Activated CD4-positive, alpha-beta T cell treated with anti-CD3 and anti-CD28 coated beads, Interleukin-2, amount 10 ng/mL, durations not matched to agents 7 days and 5 days (primary cell): Measurements from ENCODE around the gene PAK2. TPM values are rescaled to one million over a fixed set of nuclear protein-coding genes. Genes with fewer than 3 reads are reported as not detected.
"Not testable (repeated sequence)": the region's sequence is repeated elsewhere in the genome, so short reads cannot be mapped to it uniquely, and the experiment has no call there.

ENCODE experiments used
- CTCF ChIA-PET: fragments of 350-600 bp; sonication (Branson Sonifier 250); formaldehyde crosslinking; loops from one replicate; lab custom pipeline; 2021; ENCODE audit warnings: antibody characterized with exemption; lab: Charles Lee
- POLR2A ChIA-PET: fragments of 350-600 bp; sonication (Branson Sonifier 250); formaldehyde crosslinking; loops from one replicate; lab custom pipeline; 2021; ENCODE audit warnings: antibody characterized with exemption; lab: Charles Lee
- DNase-seq: peaks from one replicate; pipeline ENCODE4 v3.0.0-alpha.2; 2020
- H3K27ac Mint-ChIP-seq: one replicate; pipeline ENCODE4 v1.8.0; 2021; ENCODE audit warnings: mild to moderate bottlenecking, moderate library complexity, mixed read lengths
- H3K27me3 Mint-ChIP-seq: one replicate; pipeline ENCODE4 v1.8.0; 2021; ENCODE audit warnings: mixed read lengths
- H3K36me3 Mint-ChIP-seq: one replicate; pipeline ENCODE4 v1.8.0; 2021; ENCODE audit warnings: low read depth, mixed read lengths
- H3K4me1 Mint-ChIP-seq: one replicate; pipeline ENCODE4 v1.8.0; 2021; ENCODE audit warnings: mixed read lengths
- H3K4me3 Mint-ChIP-seq: one replicate; pipeline ENCODE4 v1.8.0; 2021; ENCODE audit warnings: mild to moderate bottlenecking, moderate library complexity, mixed read lengths
- H3K9me3 Mint-ChIP-seq: one replicate; pipeline ENCODE4 v1.8.0; 2021; ENCODE audit warnings: mixed read lengths
- total RNA-seq, 2 experiments: library from RNA; stranded (reverse); gene quantifications; one replicate each; pipeline ENCODE4 v1.2.3, GENCODE V29; 2021

PAK2 gene
- total RNA-seq, 2 experiments from 2014 or later: 88.6 to 98.5 TPM

DNA sequence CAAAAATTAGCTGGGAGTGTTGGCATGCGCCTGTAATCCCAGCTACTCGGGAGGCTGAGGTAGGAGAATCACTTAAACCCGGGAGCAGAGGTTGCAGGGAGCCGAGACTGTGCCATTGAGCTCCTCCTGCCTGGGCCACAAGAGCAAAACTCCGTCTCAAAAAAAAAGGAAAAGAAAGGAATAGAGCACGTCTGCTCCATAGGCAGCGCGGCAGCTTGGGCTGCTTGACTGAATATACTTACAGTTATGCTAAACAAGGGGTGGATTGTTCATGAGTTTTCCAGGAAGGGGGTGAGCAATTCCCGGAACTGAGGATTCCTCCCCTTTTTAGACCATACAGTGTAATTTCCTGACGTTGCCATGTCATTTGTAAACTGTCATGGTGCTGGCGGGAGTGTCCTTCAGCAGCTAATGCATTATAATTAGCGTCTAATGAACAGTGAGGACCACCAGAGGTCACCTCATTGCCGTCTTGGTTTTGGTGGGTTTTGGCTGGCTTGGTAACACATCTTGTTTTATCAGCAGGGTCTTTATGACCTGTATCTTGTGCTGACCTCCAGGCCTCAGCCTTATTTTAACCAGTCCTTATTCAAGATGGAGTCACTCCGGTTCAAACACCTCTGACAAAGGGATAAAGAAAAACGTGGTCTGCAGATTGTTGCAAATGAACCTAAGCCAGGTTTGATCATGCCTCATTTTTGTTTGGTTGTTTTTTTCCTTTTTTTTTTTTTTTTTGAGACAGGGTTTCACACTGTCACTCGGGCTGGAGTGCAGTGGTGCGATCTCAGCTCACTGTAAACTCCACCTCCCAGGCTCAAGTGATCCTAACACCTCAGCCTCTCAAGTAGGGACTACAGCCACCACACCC lies 103.1 kb downstream of the PAK2 start:
- no peaks in the 10 kb centered on the region for H3K9me3 Mint-ChIP-seq
- DNase-seq: no peak
- H3K36me3 Mint-ChIP-seq: no peaks in the 10 kb centered on the region
- no peaks in the 10 kb centered on the region for H3K27me3 Mint-ChIP-seq
- H3K27ac Mint-ChIP-seq: no peak overlapping the region
- CTCF ChIA-PET: interaction anchor here (0.9 kb wide), 1 partner anchor 97 kb away, joined by 3 read pairs; no protein-coding TSS in a partner anchor
- POLR2A ChIA-PET: no interaction called here
- H3K4me3 Mint-ChIP-seq: no peak overlapping the region
- peaks cover 5% of the 10 kb centered on the region for H3K4me1 Mint-ChIP-seq

DNA sequence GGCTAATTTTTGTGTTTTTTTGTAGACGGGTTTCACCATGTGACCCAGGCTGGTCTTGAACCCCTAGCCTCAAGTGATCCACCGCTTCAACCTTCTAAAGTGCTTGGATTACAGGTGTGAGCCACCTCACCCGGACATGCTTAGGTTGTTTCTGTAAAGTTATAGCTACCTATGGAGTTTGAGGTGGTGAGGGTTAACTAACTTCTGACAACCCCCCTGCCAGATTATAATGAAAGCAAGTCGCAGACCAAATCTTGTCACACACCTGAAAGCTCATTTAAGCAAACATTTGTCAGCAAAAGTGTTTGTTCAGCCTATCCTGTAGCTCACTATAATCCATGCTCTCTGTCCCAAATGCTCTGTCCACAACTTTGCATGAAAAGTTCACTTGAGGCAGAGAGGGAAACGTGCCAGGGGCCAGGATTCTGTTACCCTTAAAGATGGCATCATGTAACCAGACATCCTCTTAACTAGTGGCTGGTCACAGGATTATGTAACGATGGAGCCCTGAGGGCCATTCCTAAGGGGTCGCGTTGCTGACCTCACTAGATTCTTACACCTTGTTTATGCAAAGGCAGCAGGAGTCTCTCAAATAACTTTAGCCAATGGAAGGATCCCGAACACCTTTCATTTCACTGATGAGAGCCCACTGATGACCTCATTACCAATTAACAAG lies 103.9 kb downstream of the PAK2 start:
- POLR2A ChIA-PET: no interaction called here
- H3K4me3 Mint-ChIP-seq: no peak overlapping the region
- no peak for DNase-seq
- CTCF ChIA-PET: no interaction called here
- H3K36me3 Mint-ChIP-seq: no peaks in the 10 kb centered on the region
- no peak overlapping the region for H3K27ac Mint-ChIP-seq
- H3K27me3 Mint-ChIP-seq: no peaks in the 10 kb centered on the region
- H3K4me1 Mint-ChIP-seq: peaks cover 5% of the 10 kb centered on the region
- no peaks in the 10 kb centered on the region for H3K9me3 Mint-ChIP-seq

DNA sequence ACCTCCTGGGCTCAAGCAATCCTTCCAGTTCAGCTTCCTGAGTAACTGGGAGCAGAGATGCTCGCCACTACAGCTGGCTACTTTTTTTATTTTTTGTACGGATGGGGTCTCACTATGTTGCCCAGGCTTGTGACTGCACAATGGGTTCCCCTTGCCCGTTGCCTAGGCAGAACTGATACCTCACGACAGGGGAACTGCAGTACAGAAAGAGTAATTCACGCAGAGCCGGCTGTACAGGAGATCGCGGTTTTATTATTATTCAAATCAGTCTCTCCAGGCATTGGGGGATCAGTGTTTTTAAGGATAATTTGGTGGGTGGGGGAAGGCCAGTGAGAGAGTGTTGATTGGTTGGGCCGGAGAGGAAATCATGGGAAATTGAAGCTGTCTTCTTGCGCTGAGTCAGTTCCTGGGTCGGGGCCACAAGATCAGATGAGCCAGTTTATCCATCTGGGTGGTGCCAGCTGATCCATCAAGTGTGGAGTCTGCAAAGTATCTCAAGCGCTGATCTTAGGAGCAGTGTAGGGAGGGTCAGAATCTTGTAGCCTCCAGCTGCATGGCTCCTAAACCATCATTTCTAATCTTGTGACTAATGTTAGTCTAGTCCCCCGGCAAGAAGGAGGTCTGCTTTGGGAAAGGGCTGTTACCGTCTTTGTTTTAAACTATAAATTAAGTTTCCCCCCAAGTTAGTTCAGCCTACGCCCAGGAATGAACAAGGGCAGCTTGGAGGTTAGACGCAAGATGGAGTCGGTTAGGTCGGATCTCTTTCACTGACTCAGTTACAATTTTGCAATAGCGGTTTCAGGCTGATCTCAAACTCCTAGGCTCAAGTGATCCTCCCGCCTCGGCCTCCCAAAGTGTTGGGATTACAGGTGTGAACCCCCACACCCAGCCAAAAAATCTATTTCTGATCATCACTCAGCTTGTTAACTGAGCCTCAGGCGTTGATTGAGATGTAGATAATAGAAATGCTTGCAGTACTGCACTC lies 104.9 kb downstream of the PAK2 start:
- POLR2A ChIA-PET: interaction anchor here (0.6 kb wide), 1 partner anchor 520 kb away, joined by 3 read pairs; no protein-coding TSS in a partner anchor
- H3K27ac Mint-ChIP-seq, DNase-seq, H3K27me3 Mint-ChIP-seq, H3K9me3 Mint-ChIP-seq, H3K4me1 Mint-ChIP-seq, H3K36me3 Mint-ChIP-seq, H3K4me3 Mint-ChIP-seq: not testable (repeated sequence)
- CTCF ChIA-PET: interaction anchor here (0.7 kb wide), 1 partner anchor 125 kb away, joined by 3 read pairs; no protein-coding TSS in a partner anchor

DNA sequence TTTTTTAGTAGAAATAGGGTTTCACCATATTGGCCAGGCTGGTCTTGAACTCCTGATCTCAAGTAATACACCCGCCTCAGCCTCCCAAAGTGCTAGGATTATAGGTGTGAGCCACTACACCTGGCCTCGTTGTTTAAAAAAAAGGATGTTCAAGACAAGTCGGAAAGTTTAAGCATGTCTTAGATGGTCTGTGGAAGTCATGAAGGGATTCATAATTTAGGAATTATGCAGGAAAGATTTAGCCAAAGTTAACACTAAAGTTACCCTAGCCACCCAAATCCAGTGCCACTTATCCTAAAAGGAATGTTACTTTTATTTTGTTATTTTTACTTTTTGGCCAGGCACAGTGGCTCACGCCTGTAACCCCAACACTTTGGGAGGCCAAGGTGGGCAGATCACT lies 108.7 kb downstream of the PAK2 start:
- H3K36me3 Mint-ChIP-seq, H3K27ac Mint-ChIP-seq, H3K4me1 Mint-ChIP-seq, H3K4me3 Mint-ChIP-seq, H3K9me3 Mint-ChIP-seq, DNase-seq, CTCF ChIA-PET, POLR2A ChIA-PET, H3K27me3 Mint-ChIP-seq: not testable (repeated sequence)

DNA sequence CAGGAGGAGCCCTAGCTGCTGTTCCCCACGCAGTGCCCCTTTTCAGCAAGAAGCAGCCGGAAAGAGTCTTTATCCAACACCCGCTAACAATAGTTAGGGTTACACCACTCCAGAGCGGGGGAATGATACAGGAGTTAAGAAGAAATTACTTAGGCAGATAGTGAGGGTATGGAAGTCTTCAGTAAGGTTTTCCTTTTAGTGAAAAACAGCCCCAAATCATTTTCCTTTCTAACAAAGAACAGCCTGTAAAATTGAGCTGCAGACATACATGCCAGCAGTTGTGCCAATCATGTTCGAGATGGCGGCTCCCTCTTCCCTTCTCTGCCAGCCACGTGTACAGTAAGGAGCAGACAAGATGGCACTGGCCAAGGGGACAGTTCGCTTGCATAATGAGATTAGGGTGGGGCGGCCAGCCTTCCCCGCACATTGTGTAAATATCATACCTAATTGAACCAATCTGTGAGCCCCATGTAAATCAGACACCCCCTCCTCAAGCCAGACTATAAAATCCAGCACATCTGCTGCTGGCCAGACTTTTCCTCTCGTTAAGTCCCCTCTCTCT lies 109.6 kb downstream of the PAK2 start:
- Mint-ChIP-seq H3K4me1 (peaks cover 3% of the 10 kb centered on the region), H3K27me3 (peaks cover 2% of the 10 kb centered on the region), H3K27ac (no peak overlapping the region), H3K9me3 (peaks cover 3% of the 10 kb centered on the region), H3K4me3 (no peak overlapping the region), H3K36me3 (no peaks in the 10 kb centered on the region)
- POLR2A ChIA-PET: no interaction called here
- CTCF ChIA-PET: interaction anchor here (1.2 kb wide), 1 partner anchor 12 kb away, joined by 5 read pairs; no protein-coding TSS in a partner anchor
- no peak for DNase-seq

DNA sequence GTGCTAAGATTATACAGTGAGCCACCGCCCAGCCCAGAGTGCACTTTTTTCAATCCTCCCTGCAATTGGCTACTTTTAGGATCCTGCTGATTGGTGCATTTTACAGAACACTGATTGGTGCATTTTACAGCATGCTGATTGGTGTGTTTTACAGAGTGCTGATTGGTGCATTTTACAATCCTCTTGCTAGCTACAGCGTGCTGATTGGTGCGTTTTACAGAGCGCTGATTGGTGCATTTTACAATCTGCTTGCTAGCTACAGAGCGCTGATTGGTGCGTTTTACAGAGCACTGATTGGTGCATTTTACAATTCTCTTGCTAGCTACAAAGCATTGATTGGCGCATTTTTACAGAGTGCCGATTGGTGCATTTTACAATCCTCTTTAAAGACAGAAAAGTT lies 123.3 kb downstream of the PAK2 start:
- CTCF ChIA-PET: interaction anchor here (1.6 kb wide), 1 partner anchor 12 kb away, joined by 5 read pairs; no protein-coding TSS in a partner anchor
- H3K36me3 Mint-ChIP-seq, H3K4me1 Mint-ChIP-seq, H3K27me3 Mint-ChIP-seq, H3K27ac Mint-ChIP-seq, H3K4me3 Mint-ChIP-seq, POLR2A ChIA-PET, DNase-seq: not testable (repeated sequence)
- H3K9me3 Mint-ChIP-seq: peaks cover 10% of the 10 kb centered on the region

DNA sequence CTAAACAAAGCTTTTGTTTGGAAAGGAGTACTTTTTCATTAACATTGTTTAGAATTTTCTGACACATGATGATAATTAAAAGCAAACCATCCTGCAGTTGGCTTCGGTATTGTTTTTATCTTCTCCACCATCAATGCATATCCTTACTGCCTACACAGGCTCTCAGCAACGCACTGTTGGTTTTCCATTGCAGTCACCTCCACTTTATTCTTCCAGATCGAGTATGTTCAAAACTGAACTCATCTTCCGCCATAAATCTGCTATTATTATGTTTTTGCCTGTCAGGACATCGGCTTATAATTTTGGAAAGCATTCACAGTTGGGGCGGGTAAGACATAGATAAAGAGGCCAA lies 127.5 kb downstream of the PAK2 start:
- DNase-seq: no peak
- H3K27ac Mint-ChIP-seq: peak overlapping the region; percentile 95
- peaks cover 10% of the 10 kb centered on the region for H3K9me3 Mint-ChIP-seq
- peaks cover 3% of the 10 kb centered on the region for H3K27me3 Mint-ChIP-seq
- CTCF ChIA-PET: interaction anchor here (0.6 to 2.2 kb wide), 2 partner anchors 75 to 185 kb away, joined by 4 to 11 read pairs; partner anchors contain the start of gene NCBP2
- peaks cover 4% of the 10 kb centered on the region for H3K36me3 Mint-ChIP-seq
- H3K4me1 Mint-ChIP-seq: peaks cover 26% of the 10 kb centered on the region
- POLR2A ChIA-PET: interaction anchor here (0.6 kb wide), 1 partner anchor 13 kb away, joined by 3 read pairs; no protein-coding TSS in a partner anchor
- H3K4me3 Mint-ChIP-seq: peak overlapping the region; percentile 80

DNA sequence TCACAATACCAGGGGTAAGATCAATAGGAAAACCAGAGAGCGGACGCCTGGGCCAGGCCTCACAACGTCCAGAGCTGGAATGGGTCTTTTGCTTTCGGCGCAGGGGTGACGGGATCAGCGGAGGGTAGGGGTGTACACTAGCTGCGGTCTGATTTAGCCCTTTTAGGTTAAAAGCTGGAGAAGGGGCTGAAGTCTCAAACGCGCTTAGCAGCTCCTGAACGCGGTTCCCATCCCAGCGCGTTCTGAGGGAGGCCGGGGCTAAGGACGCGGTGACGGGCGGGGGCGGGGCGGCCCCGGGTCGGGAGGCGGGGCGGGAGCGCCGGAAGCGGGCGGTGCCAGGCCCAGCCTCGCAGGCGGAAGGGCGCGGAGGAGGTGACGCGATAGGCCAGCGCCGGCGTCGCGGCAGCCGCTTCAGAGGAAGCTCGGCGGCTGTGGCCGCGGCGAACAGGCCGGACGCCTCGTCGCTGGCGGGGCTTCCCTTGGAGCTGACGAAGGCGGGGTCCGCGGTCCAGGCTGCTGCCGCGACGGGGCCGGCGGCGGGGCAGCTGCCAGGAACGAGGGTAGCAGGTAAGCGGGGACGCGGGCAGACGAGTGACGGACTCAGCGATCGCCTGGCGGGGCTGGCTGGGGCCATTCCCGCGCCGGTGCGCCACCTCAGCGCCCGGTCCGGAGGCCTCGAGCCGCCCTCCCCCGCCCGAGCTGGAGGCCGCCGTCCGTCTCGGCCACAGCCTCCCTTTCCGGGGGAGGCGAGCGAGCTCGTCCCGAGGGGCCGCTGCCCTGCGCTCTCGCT lies 128.0 kb downstream of the PAK2 start, which contains the start of gene SENP5:
Gene SENP5, plus strand, starts transcription at position 414 of the 790 bp plus-strand sequence. CDS start 17,262 bp downstream, outside the sequence.
- Mint-ChIP-seq H3K36me3 (peaks cover 4% of the 10 kb centered on the region), H3K4me1 (peaks cover 29% of the 10 kb centered on the region), H3K27me3 (peaks cover 3% of the 10 kb centered on the region), H3K4me3 (peak within 1 kb of the TSS; percentile 95), H3K9me3 (peaks cover 10% of the 10 kb centered on the region), H3K27ac (peak within 1 kb of the TSS; percentile 99)
- POLR2A ChIA-PET: interaction anchor here (0.6 kb wide), 1 partner anchor 14 kb away, joined by 3 read pairs; no protein-coding TSS in a partner anchor
- CTCF ChIA-PET: interaction anchor here (0.5 to 2.2 kb wide), 3 partner anchors 75 to 350 kb away, joined by 3 to 11 read pairs (median 4); partner anchors contain the start of gene NCBP2
- peak; percentile 89 for DNase-seq

DNA sequence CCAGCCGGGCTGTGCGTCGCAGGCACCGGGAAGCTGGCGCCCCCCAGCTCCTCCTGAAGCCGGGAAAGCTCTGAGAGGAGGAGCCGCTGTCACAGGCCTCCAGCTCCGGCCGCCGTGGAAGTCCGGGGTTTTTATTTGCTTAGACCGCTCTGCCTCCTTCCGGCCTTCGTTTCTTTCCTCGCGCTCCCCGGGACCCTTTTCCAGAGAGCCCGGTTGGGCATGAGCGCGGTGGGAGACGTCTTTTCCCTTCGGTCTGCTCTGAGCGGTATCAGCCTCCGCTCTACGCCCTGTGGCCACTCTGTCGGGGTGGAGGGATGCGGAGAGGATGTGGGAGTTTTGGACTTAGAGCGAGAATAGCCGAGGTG lies 128.6 kb downstream of the PAK2 start:
- H3K9me3 Mint-ChIP-seq: peaks cover 5% of the 10 kb centered on the region
- H3K36me3 Mint-ChIP-seq: peaks cover 4% of the 10 kb centered on the region
- H3K4me1 Mint-ChIP-seq: peaks cover 29% of the 10 kb centered on the region
- H3K27ac Mint-ChIP-seq: peak overlapping the region; percentile 99
- DNase-seq: peak; percentile 27
- H3K27me3 Mint-ChIP-seq: peaks cover 3% of the 10 kb centered on the region
- H3K4me3 Mint-ChIP-seq: peak overlapping the region; percentile 95
- ChIA-PET POLR2A (interaction anchor here (0.6 kb wide), 1 partner anchor 551 kb away, joined by 3 read pairs; no protein-coding TSS in a partner anchor), CTCF (interaction anchor here (0.5 to 2.2 kb wide), 3 partner anchors 10 to 351 kb away, joined by 3 to 11 read pairs (median 3); partner anchors contain the start of gene NCBP2)

DNA sequence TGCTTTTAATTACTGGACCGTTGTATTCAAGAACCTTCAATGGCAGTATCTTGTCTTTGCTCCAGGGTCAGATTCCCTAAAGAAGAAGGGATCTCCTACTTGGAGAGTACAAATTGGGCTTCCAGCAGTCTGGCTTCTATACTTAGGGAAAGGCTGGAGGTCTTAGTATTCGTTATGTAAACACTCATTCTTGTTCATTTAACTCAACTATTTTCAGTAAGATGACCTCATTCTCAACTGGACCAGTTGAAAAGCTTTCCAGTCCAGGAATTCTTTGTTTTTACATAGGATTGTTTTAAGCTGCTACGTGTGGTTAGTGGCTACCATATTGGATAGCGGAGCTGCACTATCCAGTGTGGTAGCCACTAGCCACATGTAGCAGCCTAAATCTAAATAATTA lies 132.7 kb downstream of the PAK2 start:
- Mint-ChIP-seq H3K4me1 (peaks cover 35% of the 10 kb centered on the region), H3K27ac (no peak overlapping the region), H3K4me3 (no peak overlapping the region), H3K27me3 (no peaks in the 10 kb centered on the region), H3K36me3 (peaks cover 4% of the 10 kb centered on the region), H3K9me3 (no peaks in the 10 kb centered on the region)
- DNase-seq: no peak
- CTCF ChIA-PET: interaction anchor here (1.0 to 1.5 kb wide), 2 partner anchors 14 to 68 kb away, joined by 3 read pairs; no protein-coding TSS in a partner anchor
- POLR2A ChIA-PET: no interaction called here
